ENCODE data around the gene ERLIN1.

ERLIN1 gene

DNA sequence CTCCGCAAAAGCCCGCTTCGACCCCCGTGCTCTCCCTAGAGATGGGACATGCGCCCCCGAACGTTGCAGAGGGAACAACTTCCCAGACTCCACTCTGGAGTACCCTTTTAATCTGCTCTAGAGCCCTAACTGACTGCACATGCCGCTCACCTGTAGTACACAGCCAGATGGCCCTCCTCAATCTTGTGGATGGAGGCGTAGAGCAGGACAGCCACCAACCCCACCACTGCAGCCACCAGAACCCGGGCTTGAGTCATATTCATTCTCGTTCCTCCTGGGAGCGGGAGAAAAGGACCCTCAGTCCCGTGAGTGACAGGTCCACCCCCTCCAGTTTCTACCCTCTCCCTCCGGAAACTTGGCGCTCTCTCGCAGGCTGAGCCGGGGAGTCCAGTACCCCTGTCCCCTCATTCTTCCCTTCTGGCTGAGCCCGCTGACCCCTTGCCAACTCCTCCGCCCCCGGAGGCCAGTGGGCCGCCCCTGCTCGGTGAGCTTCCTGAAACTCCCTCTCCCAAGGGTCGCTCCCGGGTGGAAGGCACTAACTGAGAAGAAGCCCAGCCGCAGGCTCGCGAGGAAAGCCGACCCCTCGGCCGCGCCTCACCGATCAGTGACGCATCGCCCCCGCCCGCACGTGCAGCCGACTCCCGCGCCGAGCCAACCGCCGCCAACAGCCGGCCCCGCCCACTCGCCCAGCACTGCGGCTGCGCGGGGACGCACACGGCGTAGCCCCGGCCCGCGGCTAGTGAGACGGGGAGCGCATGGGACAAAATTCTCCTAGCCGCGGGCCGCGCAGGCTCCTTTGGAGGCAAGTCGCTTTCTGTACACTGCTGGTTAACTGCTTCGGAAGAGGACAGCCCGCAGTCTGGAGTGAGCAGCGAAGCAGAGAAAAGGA is at the start of gene ERLIN1:
Gene ERLIN1 (minus strand): TSS at position 666 of the 889 bp plus-strand sequence. CDS start 403 bp downstream, at position 263.
- DNase-seq (ENCODE audit: low spot score) = peak; percentile 91

DNA sequence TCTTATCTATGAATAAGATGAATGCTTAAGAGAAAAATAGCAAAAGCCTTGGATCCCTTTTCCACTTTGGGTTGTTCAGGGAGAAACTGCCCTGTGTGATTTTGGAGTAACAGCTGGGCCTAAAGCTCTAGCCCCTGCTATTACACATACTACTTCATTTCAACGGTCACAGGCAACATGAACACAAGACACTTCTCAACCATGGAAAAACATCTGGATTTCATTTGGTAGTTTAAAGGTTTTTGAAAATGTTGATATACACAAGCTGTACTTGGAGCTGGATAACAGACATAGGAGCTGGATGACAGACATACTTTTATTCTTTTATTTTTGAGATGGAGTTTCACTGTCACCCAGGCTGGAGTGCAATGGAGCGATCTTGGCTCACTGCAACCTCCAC is 46.3 kb upstream of the ERLIN1 start:
- no peak for DNase-seq (ENCODE audit: low spot score)

DNA sequence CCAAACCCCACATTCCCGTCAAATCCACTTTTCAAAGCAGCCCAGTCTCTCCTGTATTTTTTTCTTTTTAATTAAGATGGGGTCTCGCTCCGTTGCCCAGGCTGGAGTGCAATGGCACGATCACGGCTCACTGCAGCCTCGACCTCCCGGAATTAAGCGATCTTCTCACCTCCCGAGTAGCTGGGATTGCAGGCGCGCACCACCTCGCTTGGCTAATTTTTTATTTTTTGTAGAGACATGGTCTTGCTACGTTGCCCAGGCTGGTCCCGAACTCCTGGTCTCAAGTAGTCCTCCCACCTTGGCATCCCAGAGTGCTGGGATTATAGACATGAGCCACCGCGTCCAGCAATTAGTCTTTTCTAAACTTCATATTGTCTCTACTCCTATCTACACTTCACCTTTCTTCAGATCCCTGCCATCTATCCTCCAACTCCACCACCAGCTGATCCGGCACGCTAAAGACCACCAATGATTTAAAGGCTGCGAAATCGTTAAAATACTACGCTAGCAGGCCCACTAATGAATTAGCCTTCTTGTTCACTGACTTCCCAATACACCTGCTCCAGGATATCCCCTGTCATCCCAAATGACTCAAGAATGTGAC is 44.1 kb upstream of the ERLIN1 start:
- DNase-seq (ENCODE audit: low spot score) = no peak

DNA sequence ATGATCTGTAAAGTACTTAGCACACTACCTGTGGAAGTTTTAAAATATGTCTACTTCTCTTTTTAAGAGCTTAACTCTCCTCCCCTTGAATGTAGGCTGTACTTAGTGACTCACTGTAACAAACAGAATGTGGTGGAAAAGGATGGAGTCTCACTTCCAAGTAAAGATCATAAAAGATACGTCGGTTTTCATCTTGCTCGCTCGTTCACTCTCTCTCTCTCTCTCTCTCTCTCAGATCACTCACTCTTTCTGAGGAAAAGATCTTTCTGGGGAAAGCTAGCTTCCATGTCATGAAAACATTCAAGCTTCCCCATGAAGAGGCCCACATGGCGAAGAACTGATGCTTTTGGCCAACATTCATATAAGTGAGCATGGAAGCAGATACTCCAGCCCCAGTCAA is 38.0 kb upstream of the ERLIN1 start:
- DNase-seq (ENCODE audit: low spot score) = no peak

DNA sequence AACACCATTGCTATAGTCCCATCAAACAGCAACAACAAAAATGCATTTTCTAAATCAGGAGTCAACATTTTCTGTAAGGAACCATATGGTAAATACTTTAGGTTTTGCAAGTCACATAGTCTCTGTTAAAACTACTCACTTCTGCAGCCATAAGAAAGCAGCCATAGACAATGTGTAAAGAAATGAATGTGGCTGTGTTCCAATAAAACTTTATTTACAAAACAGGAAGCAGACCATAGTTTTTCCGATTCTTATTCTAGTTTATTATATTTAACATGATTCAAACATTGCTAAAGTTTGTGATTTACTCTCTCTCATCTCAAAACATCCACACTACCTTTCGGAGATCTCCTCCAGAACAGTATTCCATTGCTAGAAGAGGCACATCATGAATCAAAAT is 36.7 kb upstream of the ERLIN1 start:
- DNase-seq (ENCODE audit: low spot score) = no peak

DNA sequence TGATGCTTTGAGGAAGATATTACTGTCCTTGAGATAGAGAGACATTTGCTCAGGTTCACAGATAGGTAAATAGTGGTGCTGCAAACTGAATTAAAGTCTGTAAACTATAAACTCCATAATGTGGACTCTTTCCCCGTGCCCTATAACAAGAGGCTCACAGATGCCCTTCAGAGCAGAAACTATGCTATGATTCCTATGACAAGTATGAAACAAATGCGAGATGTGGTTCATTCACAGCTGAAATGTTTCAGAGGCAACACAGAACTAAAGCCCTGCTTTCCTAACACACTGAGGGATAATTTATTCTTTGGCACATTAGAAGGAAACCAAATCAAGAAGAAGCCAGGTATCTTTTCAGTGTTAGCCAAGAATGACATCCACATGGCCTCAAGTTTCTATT is 30.2 kb upstream of the ERLIN1 start:
- DNase-seq (ENCODE audit: low spot score) = no peak

DNA sequence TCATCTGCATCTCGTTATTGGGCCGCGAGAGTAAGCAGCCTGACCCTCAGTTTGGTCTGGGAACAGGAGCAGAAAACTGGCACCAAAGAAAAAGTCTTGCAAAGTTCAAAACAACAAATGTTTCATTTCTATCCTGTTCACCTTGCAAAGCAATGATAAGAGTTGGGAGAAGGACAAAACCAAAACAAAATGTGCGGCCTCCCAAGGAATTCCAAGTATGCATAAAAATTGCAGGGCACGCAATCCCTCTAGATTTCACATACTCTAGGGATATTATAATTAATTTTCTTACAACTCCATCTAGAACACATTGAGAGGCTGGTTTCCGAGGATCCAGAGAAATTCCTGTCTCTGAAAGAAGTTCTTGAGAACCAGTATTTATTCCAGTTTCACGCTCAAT is 23.5 kb upstream of the ERLIN1 start:
- DNase-seq (ENCODE audit: low spot score) = no peak

DNA sequence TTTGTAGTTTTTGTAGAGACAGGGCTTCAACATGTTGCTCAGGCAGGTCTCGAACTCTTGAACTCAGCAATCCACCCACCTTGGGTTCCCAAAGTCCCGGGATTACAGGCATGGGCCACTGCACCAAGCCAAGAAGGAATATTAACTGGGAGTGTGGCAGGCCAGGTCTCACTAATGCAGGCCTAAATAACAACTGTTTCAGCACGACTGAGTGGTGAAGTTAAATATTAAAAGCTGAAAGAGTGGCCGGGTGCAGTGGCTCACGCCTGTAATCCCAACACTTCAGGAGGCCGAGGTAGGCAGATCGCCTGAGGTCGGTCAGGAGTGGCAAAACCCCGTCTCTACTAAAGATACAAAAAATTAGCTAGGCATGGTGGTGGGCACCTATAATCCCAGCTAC is 22.4 kb upstream of the ERLIN1 start:
- no peak for DNase-seq (ENCODE audit: low spot score)

DNA sequence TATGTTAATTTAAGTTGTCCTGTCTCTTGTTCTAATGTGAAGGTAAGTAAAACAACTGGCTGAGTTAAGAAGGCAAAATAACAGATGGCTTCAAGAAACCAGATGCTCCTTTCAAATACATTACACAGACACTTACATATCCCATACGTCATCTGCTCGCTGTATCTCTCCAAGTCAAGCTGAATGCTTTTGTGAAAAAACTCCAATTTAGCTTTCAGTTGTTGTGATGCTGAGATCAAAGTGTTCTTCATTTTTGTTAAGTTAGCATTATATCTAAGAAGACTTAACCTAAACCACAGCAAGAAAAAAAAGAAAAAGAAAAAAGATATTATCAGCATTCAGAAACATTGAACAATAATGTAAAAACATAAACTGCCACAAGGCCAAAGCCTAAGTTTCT is 18.5 kb upstream of the ERLIN1 start:
- no peak for DNase-seq (ENCODE audit: low spot score)

DNA sequence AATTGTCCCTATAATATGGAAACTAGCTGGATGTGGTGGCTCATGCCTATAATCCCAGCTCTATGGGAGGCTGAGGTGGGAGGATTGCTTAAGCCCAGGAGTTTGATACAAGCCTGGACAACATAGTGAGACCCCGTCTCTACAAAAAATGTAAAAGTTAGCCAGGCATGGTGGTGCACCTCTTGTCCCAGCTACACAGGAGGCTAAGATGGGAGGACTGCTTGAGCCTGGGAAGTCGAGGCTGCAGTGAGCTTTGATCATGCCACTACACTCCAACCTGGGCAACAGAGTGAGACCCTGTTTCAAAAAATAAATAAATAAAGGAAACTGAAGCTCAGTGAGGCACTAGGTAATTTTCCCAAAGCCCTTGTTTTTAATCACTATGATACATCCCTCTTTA is 15.7 kb upstream of the ERLIN1 start:
- DNase-seq (ENCODE audit: low spot score) = no peak

DNA sequence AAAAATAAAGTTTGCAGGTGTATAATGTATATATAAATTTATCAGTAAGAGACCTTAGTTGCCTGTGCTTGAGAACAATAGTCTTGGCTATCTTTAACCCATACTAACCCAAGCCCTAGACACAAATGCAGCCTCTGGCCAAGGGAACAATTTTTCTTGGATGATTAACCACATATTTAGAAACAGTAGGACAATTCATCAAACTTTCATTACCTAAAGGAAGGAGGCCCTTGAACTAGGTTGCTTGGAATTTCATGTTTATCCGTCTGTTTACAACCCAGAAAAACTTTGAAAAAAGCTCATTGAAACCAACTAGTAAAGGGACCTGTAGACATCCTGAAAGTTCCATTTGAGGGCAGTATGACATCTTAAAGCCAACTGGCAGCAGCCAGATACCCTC is 8.9 kb upstream of the ERLIN1 start:
- no peak for DNase-seq (ENCODE audit: low spot score)

DNA sequence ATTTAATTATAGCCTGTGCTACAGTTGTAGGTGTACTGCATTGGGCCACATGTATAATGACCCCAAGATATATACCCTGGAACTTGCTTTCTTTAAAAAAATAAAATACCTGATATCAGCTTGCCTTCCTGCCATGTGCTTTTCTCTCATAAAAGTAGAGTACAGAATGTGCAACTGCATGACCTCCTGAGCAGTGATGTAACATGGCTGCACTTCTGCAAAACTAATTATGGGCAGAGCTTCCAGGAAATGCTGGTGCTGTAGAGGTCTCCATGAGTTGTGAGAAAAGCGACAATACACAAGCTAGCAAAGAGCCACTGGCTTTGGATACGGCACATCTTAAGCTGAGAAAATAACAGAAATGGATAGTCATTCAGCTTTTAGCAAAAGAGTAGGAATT is 6.5 kb upstream of the ERLIN1 start:
- DNase-seq (ENCODE audit: low spot score) = no peak

DNA sequence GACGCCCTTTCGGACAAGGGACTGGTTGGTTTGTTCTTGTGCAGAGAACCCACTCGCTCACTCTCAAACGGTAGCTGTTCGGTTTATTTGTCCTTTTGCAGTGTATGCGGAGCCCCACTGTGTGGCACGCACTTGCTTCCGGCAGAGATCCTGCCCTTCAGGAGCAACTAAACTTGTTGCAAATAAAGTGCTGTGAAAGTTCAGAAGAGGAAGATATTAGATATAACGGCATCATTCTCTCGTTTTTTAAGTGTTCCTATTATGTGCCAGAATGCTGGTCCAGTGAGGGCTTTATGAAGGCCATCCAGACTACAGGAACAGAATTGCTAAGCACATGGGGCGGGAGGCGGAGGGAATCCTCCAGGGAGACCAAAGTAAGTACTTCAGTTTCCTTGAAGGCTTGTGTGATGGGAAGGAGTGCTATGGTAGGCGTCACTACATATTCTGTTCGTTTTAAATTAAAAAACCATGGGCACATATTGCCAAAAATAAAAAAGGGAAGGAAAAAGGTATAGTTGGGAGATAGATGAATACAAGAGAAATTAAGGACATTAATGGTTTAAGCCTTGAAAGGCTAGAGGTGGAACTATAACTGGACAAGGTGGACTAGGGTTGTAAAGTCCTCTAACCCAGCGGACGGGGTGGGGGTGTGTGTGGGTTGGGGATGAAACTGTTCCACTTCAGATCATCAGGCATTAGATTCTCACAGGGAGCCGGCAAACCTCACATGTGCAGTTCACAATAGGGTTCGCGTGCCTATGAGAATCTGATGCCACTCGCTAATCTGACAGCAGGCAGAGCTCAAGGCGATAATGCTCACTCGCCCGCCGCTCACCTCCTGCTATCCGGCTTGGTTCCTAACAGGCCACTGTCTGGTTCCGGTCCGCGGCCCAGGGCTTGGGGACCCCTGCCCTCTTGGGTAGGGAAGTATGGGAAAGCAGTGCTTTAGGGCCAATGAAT is 704 bp upstream of the ERLIN1 start:
- DNase-seq (ENCODE audit: low spot score) = no peak

DNA sequence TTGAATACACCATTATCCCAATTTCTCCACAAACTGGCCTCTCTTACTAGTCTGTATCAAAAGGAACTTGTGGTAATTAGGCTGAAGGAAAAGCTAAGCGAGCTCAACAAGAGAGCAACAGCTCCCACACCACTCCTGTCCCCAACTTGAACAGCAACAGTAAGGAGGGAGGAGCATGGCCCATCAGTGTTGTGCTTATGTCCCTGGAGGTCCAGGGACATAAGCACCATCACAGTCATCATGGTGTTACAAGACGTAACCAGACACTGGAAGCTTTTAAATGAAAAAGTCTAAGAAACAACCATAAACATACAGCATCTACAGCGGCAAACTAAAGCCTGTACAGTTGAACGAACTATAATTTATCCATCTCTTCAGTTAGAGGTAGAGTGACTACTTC is 989 bp downstream of the ERLIN1 start:
- DNase-seq (ENCODE audit: low spot score) = peak; percentile 14

DNA sequence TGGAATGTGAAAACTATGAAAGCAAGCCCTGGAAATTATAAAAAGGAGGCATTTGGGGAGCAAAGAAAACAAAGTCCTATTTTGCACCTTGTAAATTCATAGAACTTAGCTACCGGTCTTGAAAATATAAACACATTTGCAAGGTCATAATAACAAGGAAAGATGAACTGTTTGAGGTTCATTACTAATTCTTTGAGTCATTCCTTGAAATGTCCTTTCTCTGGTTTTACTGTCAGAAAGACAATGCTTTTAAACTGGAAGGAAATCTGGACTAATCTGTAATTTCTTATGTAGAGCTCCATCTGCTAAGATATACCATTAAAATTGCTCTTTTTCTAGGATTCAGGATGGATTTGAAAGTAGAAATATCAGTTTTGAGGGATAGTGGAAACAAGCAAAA is 1.4 kb downstream of the ERLIN1 start:
- DNase-seq (ENCODE audit: low spot score) = no peak

DNA sequence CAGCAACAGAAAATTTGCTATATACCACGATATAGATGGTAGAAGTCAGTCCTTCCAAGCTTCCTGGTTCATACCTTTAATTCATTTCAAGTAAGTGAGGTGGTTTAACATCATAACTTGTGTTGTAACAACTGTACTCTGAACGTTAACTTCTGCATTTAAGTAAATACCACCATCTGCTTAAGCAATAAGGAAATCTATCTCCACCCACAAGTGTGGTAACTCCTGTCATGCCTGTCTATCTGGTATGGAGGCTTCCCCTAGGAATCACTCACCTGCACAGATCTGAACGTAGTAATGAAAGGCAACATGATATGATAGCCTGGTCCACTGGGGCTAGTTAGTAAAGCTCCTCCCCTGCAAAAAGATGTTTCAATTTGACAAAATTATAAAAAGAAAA is 2.3 kb downstream of the ERLIN1 start:
- no peak for DNase-seq (ENCODE audit: low spot score)

DNA sequence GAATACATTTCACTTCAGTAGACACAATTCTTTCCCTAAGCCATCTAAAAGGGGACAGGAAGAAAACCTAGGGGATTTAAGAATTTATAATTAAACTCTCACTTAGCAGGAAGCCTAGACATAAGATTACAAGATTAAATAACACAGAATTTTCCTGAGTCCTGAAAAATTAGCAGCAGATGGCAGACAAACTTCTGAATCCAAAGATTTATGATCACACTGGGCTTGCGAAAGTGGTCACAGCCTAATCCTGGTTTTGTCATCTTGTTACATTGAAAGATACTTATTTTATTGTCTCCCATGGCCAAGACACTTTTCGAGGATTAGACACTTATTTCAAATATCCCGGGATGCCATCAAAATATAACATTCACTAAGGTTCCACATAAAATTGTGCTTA is 2.9 kb downstream of the ERLIN1 start:
- DNase-seq (ENCODE audit: low spot score) = no peak

DNA sequence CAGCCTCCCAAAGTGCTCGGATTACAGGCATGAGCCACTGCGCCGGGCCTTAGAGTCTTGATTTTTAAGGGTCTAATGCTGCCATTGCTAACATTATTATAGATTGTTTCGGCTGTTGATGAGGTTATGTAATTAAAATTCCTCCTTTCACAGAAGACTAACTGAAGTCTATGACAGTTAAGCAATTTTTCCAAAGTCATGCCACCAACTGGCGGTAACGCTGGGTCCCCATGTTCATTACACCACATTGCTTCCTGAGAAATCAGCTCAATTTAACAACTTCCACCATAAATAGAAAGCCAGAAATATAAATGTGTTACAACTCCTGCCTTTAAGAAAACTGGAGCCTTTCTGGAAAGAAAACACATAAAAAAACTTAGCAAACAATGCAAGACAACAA is 3.5 kb downstream of the ERLIN1 start:
- DNase-seq (ENCODE audit: low spot score) = no peak

DNA sequence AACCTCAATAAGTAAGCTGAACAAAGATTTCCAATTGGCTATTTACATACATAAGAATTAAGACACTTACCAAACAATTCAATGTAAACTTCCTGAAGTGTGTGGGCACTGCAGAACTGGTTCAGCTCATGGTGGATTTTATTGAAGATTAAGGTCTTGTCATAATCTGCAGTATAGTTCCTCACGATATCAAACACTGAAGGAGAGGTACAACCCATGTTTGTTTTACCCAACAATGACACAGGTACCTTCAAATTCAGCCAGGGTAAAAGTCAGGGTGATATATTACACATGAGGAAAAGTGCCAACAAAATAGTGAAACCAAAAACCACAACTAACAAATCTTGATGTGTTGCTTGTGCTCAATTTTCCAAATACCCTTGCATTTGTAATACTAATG is 10.0 kb downstream of the ERLIN1 start:
- DNase-seq (ENCODE audit: low spot score) = no peak

DNA sequence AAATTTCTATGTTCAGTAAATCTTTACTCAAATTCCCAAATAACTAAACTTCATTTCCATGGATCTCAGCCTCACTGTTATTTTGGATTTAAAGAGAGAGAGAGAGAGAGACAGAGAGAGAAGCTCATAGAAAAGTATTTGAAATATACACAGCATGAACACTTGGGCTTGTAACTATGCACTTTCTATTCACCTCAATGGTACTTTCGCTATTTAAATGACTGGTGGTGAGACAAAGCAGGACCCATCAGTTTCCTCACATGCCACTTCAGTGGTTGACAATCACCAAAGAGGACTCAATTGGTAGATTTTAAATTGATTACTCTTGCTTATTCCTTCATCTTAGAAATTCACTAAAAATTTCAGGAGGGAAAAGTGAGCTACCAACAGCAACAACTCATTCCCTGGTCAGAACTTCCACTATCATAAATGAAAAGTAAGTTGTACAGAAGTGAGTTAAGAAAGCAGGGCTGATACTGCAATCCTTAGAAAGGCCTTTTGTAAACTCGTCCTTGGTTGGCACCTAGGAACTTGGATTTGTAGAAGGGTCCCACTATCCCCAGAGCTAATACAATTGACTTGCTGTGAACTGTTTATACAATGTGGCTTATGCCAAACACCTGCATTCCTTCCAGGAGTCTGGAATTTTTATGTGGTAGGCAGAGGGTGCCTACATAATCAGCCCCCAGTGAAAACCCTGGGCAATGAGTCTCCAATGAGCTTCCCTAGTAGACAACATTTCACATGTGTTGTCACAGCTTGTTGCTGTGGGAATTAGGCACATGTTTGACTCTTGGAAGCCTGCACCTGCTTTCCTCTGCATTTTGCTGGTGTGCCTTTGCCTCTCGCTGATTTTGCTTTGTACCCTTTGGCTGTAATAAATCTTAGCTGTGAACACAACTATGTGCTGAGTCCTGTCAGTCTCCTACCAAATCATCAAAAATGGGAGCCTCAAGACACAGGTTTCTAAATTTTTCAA is 10.8 kb downstream of the ERLIN1 start:
- no peak for DNase-seq (ENCODE audit: low spot score)

DNA sequence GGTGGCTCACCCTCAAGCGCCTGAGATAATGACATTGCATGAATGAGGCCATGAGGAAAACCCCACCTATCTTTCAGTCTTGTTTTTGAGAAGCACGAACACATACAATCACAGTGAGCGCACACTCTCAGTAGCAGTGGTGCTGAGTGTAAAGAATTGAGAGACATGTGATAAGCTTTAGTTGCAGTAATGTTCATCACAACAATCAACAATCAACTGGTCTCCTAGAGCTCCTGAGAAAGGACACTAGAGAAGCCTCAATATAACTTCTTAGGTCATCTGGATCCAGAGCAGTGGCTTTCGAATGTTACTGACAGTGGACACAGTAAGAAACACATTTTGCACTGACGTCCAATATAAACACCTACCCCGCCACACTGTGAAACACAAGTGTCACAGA is 12.8 kb downstream of the ERLIN1 start:
- DNase-seq (ENCODE audit: low spot score) = no peak
